NCI-H2196 (cell line): ENCODE data around the gene L1CAM.

Experiments used
- DNase-seq: peaks from one replicate; lab custom pipeline; 2025; ENCODE audit not compliant: unreplicated experiment; lab: John Stamatoyannopoulos, UW

Gene L1CAM

GRCh38 chrX:153865685-153866084 is 20.3 kb downstream of the L1CAM start:
- no peak for DNase-seq

GRCh38 chrX:153865321-153865580 is 20.7 kb downstream of the L1CAM start:
- DNase-seq: no peak

GRCh38 chrX:153864561-153865320 is 21.2 kb downstream of the L1CAM start:
- DNase-seq: no peak

GRCh38 chrX:153864101-153864500 is 21.9 kb downstream of the L1CAM start:
- DNase-seq: no peak

GRCh38 chrX:153863251-153863991 is 22.6 kb downstream of the L1CAM start:
- DNase-seq: no peak

GRCh38 chrX:153862369-153863250 is 23.4 kb downstream of the L1CAM start:
- DNase-seq: no peak

- no peak for DNase-seq
Observed at GRCh38 chrX:153861733-153862310, 24.2 kb downstream of the L1CAM start.

- no peak for DNase-seq
Observed at GRCh38 chrX:153861151-153861550, 24.8 kb downstream of the L1CAM start.

- DNase-seq: no peak
Observed at GRCh38 chrX:153857348-153857903, 28.5 kb downstream of the L1CAM start.

- DNase-seq: no peak
Observed at GRCh38 chrX:153854702-153855101, 31.3 kb downstream of the L1CAM start.

- no peak for DNase-seq
Observed at GRCh38 chrX:153853902-153854267, 32.1 kb downstream of the L1CAM start.

GRCh38 chrX:153853180-153853901 is 32.6 kb downstream of the L1CAM start:
- DNase-seq: no peak

- DNase-seq: no peak
Observed at GRCh38 chrX:153851981-153852380, 34.0 kb downstream of the L1CAM start.

- DNase-seq: no peak
Observed at GRCh38 chrX:153848325-153848724, 37.6 kb downstream of the L1CAM start.

GRCh38 chrX:153845842-153846241 is 40.1 kb downstream of the L1CAM start:
- no peak for DNase-seq

- no peak for DNase-seq
Observed at GRCh38 chrX:153845195-153845594, 40.8 kb downstream of the L1CAM start.

- DNase-seq: no peak
Observed at GRCh38 chrX:153844509-153845082, 41.4 kb downstream of the L1CAM start.

GRCh38 chrX:153836921-153837320 is 49.1 kb downstream of the L1CAM start:
- no peak for DNase-seq

- no peak for DNase-seq
Observed at GRCh38 chrX:153832728-153833127, 53.2 kb downstream of the L1CAM start.
